ENCODE results near the gene HCAR2.

The HCAR2 gene

DNA sequence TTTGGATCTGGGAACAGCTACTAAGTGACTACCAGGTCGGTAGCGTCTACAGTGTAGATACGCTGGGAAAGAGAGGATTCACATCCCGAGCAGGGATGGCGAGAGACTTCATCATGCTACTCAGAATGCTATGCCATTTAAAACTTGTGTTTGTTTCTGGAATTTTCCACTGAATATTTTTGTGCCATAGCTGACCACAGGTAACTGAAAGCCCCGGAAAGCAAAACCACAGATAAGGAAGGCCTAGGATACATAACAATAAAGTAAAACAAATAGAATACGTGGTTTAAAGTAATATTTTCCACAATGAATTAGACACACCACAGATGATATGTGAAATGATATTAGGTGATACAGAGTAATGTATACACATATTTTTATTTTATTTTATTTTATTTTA, 35.4 kb upstream of the HCAR2 start:
- 100% methylated on average over 3 of the region's 7 CpGs for WGBS
- Histone ChIP-seq H3K4me2 (ENCODE audit: low read length, poor library complexity, severe bottlenecking) (no peak overlapping the region), H3K9ac (ENCODE audit: low read length) (no peak overlapping the region), H2BK5ac (ENCODE audit: low read depth, low read length, poor library complexity, severe bottlenecking) (no peak overlapping the region), H3K14ac (ENCODE audit: low read length in 2 of 2) (no peak overlapping the region), H3K9me3 (ENCODE audit: control insufficient read depth, low read length) (no peaks in the 10 kb centered on the region), H3K4me3 (ENCODE audit: insufficient read depth in 1 of 2, low read depth in 1 of 2, low read length in 2 of 2) (no peak overlapping the region), H4K8ac (ENCODE audit: low read length) (no peak overlapping the region), H3K18ac (ENCODE audit: low read depth in 1 of 2, low read length in 2 of 2) (no peak overlapping the region), H3K27ac (ENCODE audit: low read length, poor library complexity, severe bottlenecking) (no peak overlapping the region), H4K91ac (ENCODE audit: low read length) (no peak overlapping the region), H3K4me1 (ENCODE audit: control insufficient read depth, insufficient read depth, low read depth, low read length) (no peaks in the 10 kb centered on the region), H2BK15ac (ENCODE audit: low read depth, poor library complexity, severe bottlenecking) (no peak overlapping the region), H3K79me1 (replicated peaks; ENCODE audit: low read length, poor library complexity, severe bottlenecking) (no peaks in the 10 kb centered on the region), H2BK120ac (ENCODE audit: low read depth, low read length) (no peak overlapping the region), H2AFZ (ENCODE audit: low read depth, low read length) (no peak overlapping the region), H2AK5ac (ENCODE audit: low read length, severe bottlenecking) (no peak overlapping the region), H2BK12ac (ENCODE audit: low read length in 2 of 2) (no peak overlapping the region), H3K4ac (ENCODE audit: low read depth in 1 of 2, low read length in 2 of 2) (no peak overlapping the region), H3K23ac (ENCODE audit: low read length in 2 of 2) (no peak overlapping the region), H3K36me3 (ENCODE audit: control insufficient read depth in 1 of 2, insufficient read depth in 2 of 2, low read depth in 1 of 2, low read length in 2 of 2) (no peaks in the 10 kb centered on the region), H3K27me3 (ENCODE audit: control insufficient read depth in 1 of 2, insufficient read depth in 1 of 2, low read length in 2 of 2) (no peaks in the 10 kb centered on the region)
- DNase-seq: no peak

DNA sequence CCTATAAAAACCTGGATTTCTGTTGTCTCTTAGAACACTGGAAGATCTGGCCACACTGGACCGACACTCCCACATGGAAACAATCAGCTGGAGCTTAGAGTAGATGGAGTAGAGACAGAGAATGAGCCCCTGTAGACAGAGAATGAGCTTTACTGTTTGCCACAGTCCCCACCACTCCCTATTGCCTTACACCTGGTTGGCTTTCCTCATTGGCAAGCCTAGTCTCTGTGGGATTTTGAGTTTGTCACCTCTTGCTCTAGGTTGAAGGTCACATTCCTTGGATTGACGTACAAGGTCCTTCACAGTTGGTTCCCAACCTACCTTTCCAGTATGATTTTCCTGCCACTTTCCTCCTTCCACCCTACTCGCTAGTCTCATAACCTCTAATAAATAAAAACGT, 29.5 kb upstream of the HCAR2 start:
- Histone ChIP-seq H3K4me2 (ENCODE audit: low read length, poor library complexity, severe bottlenecking) (no peak overlapping the region), H3K18ac (ENCODE audit: low read depth in 1 of 2, low read length in 2 of 2) (no peak overlapping the region), H4K91ac (ENCODE audit: low read length) (no peak overlapping the region), H2BK15ac (ENCODE audit: low read depth, poor library complexity, severe bottlenecking) (no peak overlapping the region), H3K4me3 (ENCODE audit: insufficient read depth in 1 of 2, low read depth in 1 of 2, low read length in 2 of 2) (no peak overlapping the region), H3K14ac (ENCODE audit: low read length in 2 of 2) (no peak overlapping the region), H3K4me1 (ENCODE audit: control insufficient read depth, insufficient read depth, low read depth, low read length) (peaks cover 10% of the 10 kb centered on the region), H3K36me3 (ENCODE audit: control insufficient read depth in 1 of 2, insufficient read depth in 2 of 2, low read depth in 1 of 2, low read length in 2 of 2) (no peaks in the 10 kb centered on the region), H2BK12ac (ENCODE audit: low read length in 2 of 2) (no peak overlapping the region), H3K27ac (ENCODE audit: low read length, poor library complexity, severe bottlenecking) (no peak overlapping the region), H2AFZ (ENCODE audit: low read depth, low read length) (no peak overlapping the region), H2BK120ac (ENCODE audit: low read depth, low read length) (no peak overlapping the region), H3K23ac (ENCODE audit: low read length in 2 of 2) (no peak overlapping the region), H3K9me3 (ENCODE audit: control insufficient read depth, low read length) (no peaks in the 10 kb centered on the region), H3K79me1 (replicated peaks; ENCODE audit: low read length, poor library complexity, severe bottlenecking) (no peaks in the 10 kb centered on the region), H2AK5ac (ENCODE audit: low read length, severe bottlenecking) (no peak overlapping the region), H3K4ac (ENCODE audit: low read depth in 1 of 2, low read length in 2 of 2) (no peak overlapping the region), H4K8ac (ENCODE audit: low read length) (no peak overlapping the region), H2BK5ac (ENCODE audit: low read depth, low read length, poor library complexity, severe bottlenecking) (no peak overlapping the region), H3K27me3 (ENCODE audit: control insufficient read depth in 1 of 2, insufficient read depth in 1 of 2, low read length in 2 of 2) (no peaks in the 10 kb centered on the region), H3K9ac (ENCODE audit: low read length) (no peak overlapping the region)
- WGBS: 91% methylated on average over 4 of the region's 4 CpGs
- DNase-seq: no peak

DNA sequence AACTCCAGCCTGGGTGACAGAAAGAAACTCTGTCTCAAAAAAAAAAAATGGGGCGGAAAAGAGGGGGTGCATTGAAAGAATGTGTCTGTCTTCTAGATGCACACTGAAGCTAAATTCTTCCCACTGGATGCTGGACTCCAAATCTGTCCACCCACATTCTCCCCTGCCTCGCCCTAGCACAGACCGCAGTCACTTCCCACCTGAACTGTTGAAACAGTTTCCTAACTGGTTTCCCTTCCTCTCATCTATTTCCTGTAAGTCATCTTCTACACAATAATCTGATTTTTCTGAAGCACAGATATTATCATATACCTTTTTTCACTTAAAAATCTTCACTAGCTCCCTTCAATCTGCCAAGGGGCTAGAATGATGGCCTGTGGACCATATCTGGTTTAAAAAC, 29.0 kb upstream of the HCAR2 start:
- H3K14ac ChIP-seq (ENCODE audit: low read length in 2 of 2): no peak overlapping the region
- H2BK15ac ChIP-seq (ENCODE audit: low read depth, poor library complexity, severe bottlenecking): no peak overlapping the region
- H2BK120ac ChIP-seq (ENCODE audit: low read depth, low read length): no peak overlapping the region
- no peak overlapping the region for H3K4ac ChIP-seq (ENCODE audit: low read depth in 1 of 2, low read length in 2 of 2)
- H2AK5ac ChIP-seq (ENCODE audit: low read length, severe bottlenecking): no peak overlapping the region
- peaks cover 10% of the 10 kb centered on the region for H3K4me1 ChIP-seq (ENCODE audit: control insufficient read depth, insufficient read depth, low read depth, low read length)
- H3K79me1 ChIP-seq (replicated peaks; ENCODE audit: low read length, poor library complexity, severe bottlenecking): no peaks in the 10 kb centered on the region
- H3K23ac ChIP-seq (ENCODE audit: low read length in 2 of 2): no peak overlapping the region
- H3K4me3 ChIP-seq (ENCODE audit: insufficient read depth in 1 of 2, low read depth in 1 of 2, low read length in 2 of 2): no peak overlapping the region
- no peaks in the 10 kb centered on the region for H3K36me3 ChIP-seq (ENCODE audit: control insufficient read depth in 1 of 2, insufficient read depth in 2 of 2, low read depth in 1 of 2, low read length in 2 of 2)
- H2BK5ac ChIP-seq (ENCODE audit: low read depth, low read length, poor library complexity, severe bottlenecking): no peak overlapping the region
- no peak overlapping the region for H2AFZ ChIP-seq (ENCODE audit: low read depth, low read length)
- no peaks in the 10 kb centered on the region for H3K9me3 ChIP-seq (ENCODE audit: control insufficient read depth, low read length)
- H2BK12ac ChIP-seq (ENCODE audit: low read length in 2 of 2): no peak overlapping the region
- H4K91ac ChIP-seq (ENCODE audit: low read length): no peak overlapping the region
- H3K27me3 ChIP-seq (ENCODE audit: control insufficient read depth in 1 of 2, insufficient read depth in 1 of 2, low read length in 2 of 2): no peaks in the 10 kb centered on the region
- H3K27ac ChIP-seq (ENCODE audit: low read length, poor library complexity, severe bottlenecking): no peak overlapping the region
- no peak overlapping the region for H4K8ac ChIP-seq (ENCODE audit: low read length)
- no peak overlapping the region for H3K18ac ChIP-seq (ENCODE audit: low read depth in 1 of 2, low read length in 2 of 2)
- 96% methylated on average over 3 of the region's 3 CpGs for WGBS
- H3K9ac ChIP-seq (ENCODE audit: low read length): no peak overlapping the region
- no peak for DNase-seq
- no peak overlapping the region for H3K4me2 ChIP-seq (ENCODE audit: low read length, poor library complexity, severe bottlenecking)

DNA sequence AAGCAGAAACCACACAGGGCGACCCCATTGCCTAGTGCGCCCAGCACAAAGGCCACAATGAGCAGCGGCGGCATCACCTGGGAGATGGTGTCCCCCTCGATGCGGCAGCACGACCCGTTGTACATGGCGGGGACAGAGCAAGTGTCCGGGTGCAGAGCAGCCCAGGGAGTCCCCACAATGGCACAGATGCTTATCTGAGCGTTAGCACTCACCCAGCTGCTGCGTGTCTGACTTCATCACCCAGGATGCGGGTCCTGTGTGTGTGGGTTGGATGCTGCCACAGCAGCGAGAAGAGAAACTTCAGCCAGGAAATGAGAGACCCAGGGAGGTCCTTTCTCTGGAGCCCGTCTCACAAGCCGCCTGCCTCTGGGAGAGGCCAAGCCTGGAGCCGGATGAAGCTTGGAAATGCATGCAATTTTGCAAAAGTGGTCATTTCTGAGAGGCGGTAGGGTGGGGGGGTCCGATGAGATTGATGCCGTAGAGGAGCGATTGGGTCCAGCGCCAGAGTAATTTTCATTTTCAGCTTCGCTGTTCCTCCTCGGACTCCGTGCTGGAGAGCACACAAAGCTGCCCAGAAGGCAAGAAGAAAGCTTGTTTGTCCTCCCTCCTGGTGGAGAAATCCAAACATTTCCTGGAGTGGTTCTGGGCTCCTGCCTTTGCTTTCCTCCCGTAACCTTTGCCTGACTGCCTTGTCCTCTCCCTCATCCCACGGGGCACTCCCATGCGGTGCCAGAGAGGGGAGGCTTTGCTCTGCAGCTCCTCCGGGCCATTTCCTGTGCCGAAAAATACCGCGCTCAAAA, 27.3 kb upstream of the HCAR2 start, which contains the start of gene HCAR1:
HCAR1 (minus strand) TSS at position 630 of the 800 bp plus-strand sequence; CDS start at position 125, 505 bp downstream.
- H2AFZ ChIP-seq (ENCODE audit: low read depth, low read length): no peak within 1 kb of the TSS
- H3K9ac ChIP-seq (ENCODE audit: low read length): peak within 1 kb of the TSS; percentile 73
- H4K91ac ChIP-seq (ENCODE audit: low read length): no peak within 1 kb of the TSS
- H3K4me3 ChIP-seq (ENCODE audit: insufficient read depth in 1 of 2, low read depth in 1 of 2, low read length in 2 of 2): peak within 1 kb of the TSS in 1 of 2 experiments; percentile 72
- no peak within 1 kb of the TSS for H2BK120ac ChIP-seq (ENCODE audit: low read depth, low read length)
- H3K4me2 ChIP-seq (ENCODE audit: low read length, poor library complexity, severe bottlenecking): peak within 1 kb of the TSS; percentile 49
- H3K4me1 ChIP-seq (ENCODE audit: control insufficient read depth, insufficient read depth, low read depth, low read length): peaks cover 10% of the 10 kb centered on the region
- no peak within 1 kb of the TSS for H4K8ac ChIP-seq (ENCODE audit: low read length)
- no peak within 1 kb of the TSS for H3K18ac ChIP-seq (ENCODE audit: low read depth in 1 of 2, low read length in 2 of 2)
- WGBS: 93% methylated on average over 32 of the region's 32 CpGs
- H3K36me3 ChIP-seq (ENCODE audit: control insufficient read depth in 1 of 2, insufficient read depth in 2 of 2, low read depth in 1 of 2, low read length in 2 of 2): no peaks in the 10 kb centered on the region
- no peaks in the 10 kb centered on the region for H3K27me3 ChIP-seq (ENCODE audit: control insufficient read depth in 1 of 2, insufficient read depth in 1 of 2, low read length in 2 of 2)
- H3K4ac ChIP-seq (ENCODE audit: low read depth in 1 of 2, low read length in 2 of 2): no peak within 1 kb of the TSS
- H2BK15ac ChIP-seq (ENCODE audit: low read depth, poor library complexity, severe bottlenecking): no peak within 1 kb of the TSS
- no peak for DNase-seq
- peak within 1 kb of the TSS in 1 of 2 experiments; percentile 18 for H3K14ac ChIP-seq (ENCODE audit: low read length in 2 of 2)
- no peak within 1 kb of the TSS for H3K27ac ChIP-seq (ENCODE audit: low read length, poor library complexity, severe bottlenecking)
- H2AK5ac ChIP-seq (ENCODE audit: low read length, severe bottlenecking): no peak within 1 kb of the TSS
- H3K79me1 ChIP-seq (replicated peaks; ENCODE audit: low read length, poor library complexity, severe bottlenecking): no peaks in the 10 kb centered on the region
- no peak within 1 kb of the TSS for H2BK5ac ChIP-seq (ENCODE audit: low read depth, low read length, poor library complexity, severe bottlenecking)
- no peak within 1 kb of the TSS for H2BK12ac ChIP-seq (ENCODE audit: low read length in 2 of 2)
- no peaks in the 10 kb centered on the region for H3K9me3 ChIP-seq (ENCODE audit: control insufficient read depth, low read length)
- no peak within 1 kb of the TSS for H3K23ac ChIP-seq (ENCODE audit: low read length in 2 of 2)

Data from mesenchymal stem cell (in vitro differentiated cells and primary cell).